ENCODE results near the gene TADA3.

DNA sequence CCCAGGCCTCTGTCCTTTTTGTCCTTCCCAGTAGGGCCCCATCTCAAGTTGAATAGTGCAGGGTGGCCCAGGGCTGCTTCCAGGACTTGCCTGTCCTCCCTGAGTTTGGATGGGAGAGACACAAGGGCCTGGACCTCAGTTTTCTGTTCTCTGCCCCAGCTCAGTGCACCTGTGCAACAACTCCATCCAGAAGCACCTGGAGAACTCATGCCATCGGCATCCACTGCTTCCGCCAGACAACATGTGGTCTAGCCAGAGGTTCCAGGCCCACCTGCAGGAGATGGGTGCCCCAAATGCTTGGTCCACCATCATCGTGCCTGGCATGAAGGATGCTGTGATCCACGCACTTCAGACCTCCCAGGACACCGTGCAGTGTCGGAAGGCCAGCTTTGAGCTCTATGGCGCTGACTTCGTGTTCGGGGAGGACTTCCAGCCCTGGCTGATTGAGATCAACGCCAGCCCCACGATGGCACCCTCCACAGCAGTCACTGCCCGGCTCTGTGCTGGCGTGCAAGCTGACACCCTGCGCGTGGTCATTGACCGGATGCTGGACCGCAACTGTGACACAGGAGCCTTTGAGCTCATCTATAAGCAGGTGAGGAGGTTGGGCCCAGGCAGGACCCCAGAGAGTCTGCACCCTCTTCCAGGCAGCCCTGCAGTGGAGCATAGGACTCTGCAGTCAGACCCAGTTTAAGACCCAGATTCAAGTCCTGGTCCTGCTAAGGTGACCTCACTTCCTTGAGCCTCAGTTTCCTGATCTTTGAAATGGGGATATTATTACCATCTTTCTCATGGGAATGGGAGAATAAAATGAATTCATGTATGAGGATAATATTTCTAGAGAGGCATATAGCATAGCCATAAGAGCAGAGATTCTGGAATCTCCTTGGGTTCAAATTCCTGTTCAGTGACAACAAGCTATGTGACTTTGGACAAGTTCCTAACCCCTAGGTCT is 36.8 kb upstream of the TADA3 start:
- TF ChIP-seq, protein P1, sequence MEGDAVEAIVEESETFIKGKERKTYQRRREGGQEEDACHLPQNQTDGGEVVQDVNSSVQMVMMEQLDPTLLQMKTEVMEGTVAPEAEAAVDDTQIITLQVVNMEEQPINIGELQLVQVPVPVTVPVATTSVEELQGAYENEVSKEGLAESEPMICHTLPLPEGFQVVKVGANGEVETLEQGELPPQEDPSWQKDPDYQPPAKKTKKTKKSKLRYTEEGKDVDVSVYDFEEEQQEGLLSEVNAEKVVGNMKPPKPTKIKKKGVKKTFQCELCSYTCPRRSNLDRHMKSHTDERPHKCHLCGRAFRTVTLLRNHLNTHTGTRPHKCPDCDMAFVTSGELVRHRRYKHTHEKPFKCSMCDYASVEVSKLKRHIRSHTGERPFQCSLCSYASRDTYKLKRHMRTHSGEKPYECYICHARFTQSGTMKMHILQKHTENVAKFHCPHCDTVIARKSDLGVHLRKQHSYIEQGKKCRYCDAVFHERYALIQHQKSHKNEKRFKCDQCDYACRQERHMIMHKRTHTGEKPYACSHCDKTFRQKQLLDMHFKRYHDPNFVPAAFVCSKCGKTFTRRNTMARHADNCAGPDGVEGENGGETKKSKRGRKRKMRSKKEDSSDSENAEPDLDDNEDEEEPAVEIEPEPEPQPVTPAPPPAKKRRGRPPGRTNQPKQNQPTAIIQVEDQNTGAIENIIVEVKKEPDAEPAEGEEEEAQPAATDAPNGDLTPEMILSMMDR (IDR thresholded peaks at IDR 0.05; ENCODE audit: borderline replicate concordance, extremely low read depth, low read length, poor library complexity, severe bottlenecking) = no peak
- no peak for TF ChIP-seq EZH2 (IDR thresholded peaks at IDR 0.05; ENCODE audit: borderline replicate concordance, low read depth, low read length, severe bottlenecking)
